Thoracic aorta (tissue), 2 donors: ENCODE results near the gene SLC41A3. TPM values are rescaled to one million over a fixed set of nuclear protein-coding genes. Genes with fewer than 3 reads are reported as not detected.

Experiments used
- ATAC-seq: fragments of 150-250 bp; one replicate; pipeline ENCODE4 v1.8.0; 2017; ENCODE audit warnings: low read depth; ENCODE audit not compliant: insufficient number of reproducible peaks, low FRiP score
- DNase-seq: peaks from one replicate; pipeline ENCODE4 v3.0.0-alpha.2; 2020; ENCODE audit warnings: low spot score
- H3K27ac ChIP-seq, 2 donors: fragments of 200-600 bp; sonication (generic); 1 replicate in 1 of 2; 2 replicates in 1 of 2; pipeline ENCODE4 v1.5.1; 2016; ENCODE audit warnings: mild to moderate bottlenecking in 2 of 2, moderate library complexity in 2 of 2
- H3K27me3 ChIP-seq: fragments of 200-600 bp; sonication (generic); replicated peaks from 2 replicates; pipeline ENCODE4 v1.6.0; 2016; ENCODE audit warnings: mild to moderate bottlenecking; ENCODE audit not compliant: insufficient read depth
- H3K36me3 ChIP-seq: fragments of 200-600 bp; sonication (generic); one replicate; pipeline ENCODE4 v1.5.1; 2016
- H3K4me1 ChIP-seq, 2 donors: fragments of 200-600 bp; sonication (generic); 1 replicate in 1 of 2; 2 replicates in 1 of 2; pipeline versions ENCODE4 v1.5.1 to v1.6.0; 2016; ENCODE audit warnings: low read depth in 2 of 2, mild to moderate bottlenecking in 1 of 2; ENCODE audit not compliant: control insufficient read depth in 1 of 2
- H3K4me3 ChIP-seq: fragments of 200-600 bp; sonication (generic); 2 replicates; pipeline ENCODE4 v1.5.1; 2016; ENCODE audit warnings: mild to moderate bottlenecking
- H3K9me3 ChIP-seq: fragments of 200-600 bp; sonication (generic); 2 replicates; pipeline ENCODE4 v1.5.1; 2016
- total RNA-seq, 2 donors: library from RNA; depleted of rRNA; stranded (reverse); fragments of >200 nt; gene quantifications; one replicate each; pipeline versions ENCODE4 v1.1.0 to v1.2.3, GENCODE V29; 2016
- TF ChIP-seq, protein P1 (sequence below): fragments of 200-600 bp; sonication (generic); IDR thresholded peaks from one replicate; pipeline ENCODE4 v1.5.1; 2019; ENCODE audit warnings: antibody characterized with exemption

Gene SLC41A3
- total RNA-seq, 2 donors from 2014 or later, result 70.9 to 106 TPM

- no peak overlapping the region for H3K27ac ChIP-seq
- no peak for ATAC-seq
- TF ChIP-seq, protein P1, sequence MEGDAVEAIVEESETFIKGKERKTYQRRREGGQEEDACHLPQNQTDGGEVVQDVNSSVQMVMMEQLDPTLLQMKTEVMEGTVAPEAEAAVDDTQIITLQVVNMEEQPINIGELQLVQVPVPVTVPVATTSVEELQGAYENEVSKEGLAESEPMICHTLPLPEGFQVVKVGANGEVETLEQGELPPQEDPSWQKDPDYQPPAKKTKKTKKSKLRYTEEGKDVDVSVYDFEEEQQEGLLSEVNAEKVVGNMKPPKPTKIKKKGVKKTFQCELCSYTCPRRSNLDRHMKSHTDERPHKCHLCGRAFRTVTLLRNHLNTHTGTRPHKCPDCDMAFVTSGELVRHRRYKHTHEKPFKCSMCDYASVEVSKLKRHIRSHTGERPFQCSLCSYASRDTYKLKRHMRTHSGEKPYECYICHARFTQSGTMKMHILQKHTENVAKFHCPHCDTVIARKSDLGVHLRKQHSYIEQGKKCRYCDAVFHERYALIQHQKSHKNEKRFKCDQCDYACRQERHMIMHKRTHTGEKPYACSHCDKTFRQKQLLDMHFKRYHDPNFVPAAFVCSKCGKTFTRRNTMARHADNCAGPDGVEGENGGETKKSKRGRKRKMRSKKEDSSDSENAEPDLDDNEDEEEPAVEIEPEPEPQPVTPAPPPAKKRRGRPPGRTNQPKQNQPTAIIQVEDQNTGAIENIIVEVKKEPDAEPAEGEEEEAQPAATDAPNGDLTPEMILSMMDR, result no peak
- no peaks in the 10 kb centered on the region for H3K4me1 ChIP-seq
- no peaks in the 10 kb centered on the region for H3K36me3 ChIP-seq
- H3K9me3 ChIP-seq, result no peaks in the 10 kb centered on the region
- DNase-seq, result no peak
- no peaks in the 10 kb centered on the region for H3K27me3 ChIP-seq
- H3K4me3 ChIP-seq, result no peak overlapping the region
Measured at GRCh38 chr3:125961289-125961589, 122.7 kb downstream of the SLC41A3 start.

- ATAC-seq (no peak), DNase-seq (no peak)
- H3K4me1 ChIP-seq, result no peaks in the 10 kb centered on the region
- no peaks in the 10 kb centered on the region for H3K9me3 ChIP-seq
- H3K27me3 ChIP-seq, result no peaks in the 10 kb centered on the region
- no peak overlapping the region for H3K4me3 ChIP-seq
- TF ChIP-seq, protein P1, result no peak
- no peak overlapping the region for H3K27ac ChIP-seq
- H3K36me3 ChIP-seq, result no peaks in the 10 kb centered on the region
Measured at GRCh38 chr3:125960456-125961288, 123.3 kb downstream of the SLC41A3 start.

DNA sequence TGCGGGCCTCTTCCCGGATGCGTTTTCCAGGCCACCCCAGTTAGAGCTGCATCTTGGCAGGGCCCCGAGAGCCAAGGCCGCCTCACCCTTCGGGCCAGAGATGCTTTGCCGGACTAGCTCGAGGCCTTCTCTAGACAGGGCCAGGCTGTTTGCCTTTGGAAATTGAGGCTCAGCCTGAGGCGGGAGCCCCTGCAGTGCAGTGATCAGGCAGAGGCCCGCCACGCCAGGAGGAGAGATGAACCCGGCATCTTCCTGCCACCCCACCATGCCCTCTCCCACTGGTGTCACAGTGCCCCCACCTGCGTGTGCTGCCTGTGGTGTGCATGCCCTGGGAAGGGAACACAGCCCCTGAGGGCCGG lies 123.9 kb downstream of the SLC41A3 start:
- no peaks in the 10 kb centered on the region for H3K9me3 ChIP-seq
- no peaks in the 10 kb centered on the region for H3K27me3 ChIP-seq
- ATAC-seq, result no peak
- H3K27ac ChIP-seq, result no peak overlapping the region
- H3K4me3 ChIP-seq, result no peak overlapping the region
- no peak for DNase-seq
- TF ChIP-seq, protein P1, result no peak
- H3K36me3 ChIP-seq, result no peaks in the 10 kb centered on the region
- no peaks in the 10 kb centered on the region for H3K4me1 ChIP-seq

DNA sequence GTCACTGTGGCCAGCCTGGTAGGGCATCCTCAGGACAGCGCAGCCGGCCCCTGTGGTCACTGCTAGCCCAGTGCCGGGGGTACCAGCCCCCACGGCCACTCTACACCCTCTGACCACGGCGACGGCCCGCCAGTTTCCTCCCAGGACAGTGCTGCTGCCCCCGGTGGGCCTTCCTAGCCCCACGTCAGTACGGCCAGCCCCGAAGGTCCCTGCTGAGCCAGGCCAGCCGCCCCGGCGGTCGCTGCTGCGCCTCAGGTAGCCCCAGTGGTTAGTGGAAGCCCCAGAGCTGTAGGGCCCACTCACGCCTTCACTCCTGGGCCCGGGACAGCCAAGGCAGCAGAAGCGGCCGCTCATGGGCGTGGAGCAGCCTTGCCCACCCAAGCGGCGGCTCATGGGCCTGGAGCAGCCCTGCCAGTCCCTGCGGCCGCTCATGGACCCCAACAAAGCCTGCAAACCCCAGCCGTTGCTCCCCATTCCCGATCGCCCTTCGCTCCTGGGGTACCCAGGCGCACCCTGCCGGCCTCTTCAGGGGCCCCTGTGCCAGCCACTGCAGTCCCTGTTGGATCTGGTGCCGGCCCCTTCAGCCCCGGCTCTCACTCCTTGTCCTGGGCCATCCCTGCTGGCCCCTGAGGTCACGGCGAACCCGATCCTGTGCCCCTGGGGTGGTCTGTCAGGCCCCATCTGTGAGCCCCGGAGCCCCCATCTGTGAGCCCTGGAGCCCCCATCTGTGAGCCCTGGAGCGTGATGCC lies 124.4 kb downstream of the SLC41A3 start:
- ATAC-seq, result no peak
- no peaks in the 10 kb centered on the region for H3K27me3 ChIP-seq

More for the DNA sequence above, 124.4 kb downstream of the SLC41A3 start:
- no peak for DNase-seq
- TF ChIP-seq, protein P1, result no peak
- no peak overlapping the region for H3K4me3 ChIP-seq
- H3K36me3 ChIP-seq, result no peaks in the 10 kb centered on the region
- no peaks in the 10 kb centered on the region for H3K9me3 ChIP-seq
- no peak overlapping the region for H3K27ac ChIP-seq
- no peaks in the 10 kb centered on the region for H3K4me1 ChIP-seq
